Peyer's patch (tissue), 4 donors: ENCODE results near the gene SPAG6. TPM values are rescaled to one million over a fixed set of nuclear protein-coding genes. Genes with fewer than 3 reads are reported as not detected.

Source experiments
- DNase-seq, 3 donors: peaks; one replicate each; pipeline ENCODE4 v3.0.0-alpha.2; 2017 to 2019
- H3K27ac ChIP-seq, 4 donors: fragments of 200-600 bp; sonication (generic); one replicate each; pipeline ENCODE4 v1.5.1; 2016 to 2019
- H3K27me3 ChIP-seq, 2 donors: fragments of 200-600 bp; sonication (generic); one replicate each; pipeline ENCODE4 v1.5.1; 2019
- H3K36me3 ChIP-seq, 3 donors: fragments of 200-600 bp; sonication (generic); one replicate each; pipeline ENCODE4 v1.5.1; 2016 to 2019
- H3K4me1 ChIP-seq, 4 donors: fragments of 200-600 bp; sonication (generic); one replicate each; pipeline ENCODE4 v1.5.1; 2016 to 2019
- H3K4me3 ChIP-seq, 4 donors: fragments of 200-600 bp; sonication (generic); 1 replicate in 3 of 4; 2 replicates in 1 of 4; pipeline ENCODE4 v1.5.1; 2016 to 2019; ENCODE audit warnings: mild to moderate bottlenecking in 1 of 4
- H3K9me3 ChIP-seq, 4 donors: fragments of 200-600 bp; sonication (generic); one replicate each; pipeline ENCODE4 v1.5.1; 2016 to 2019; ENCODE audit warnings: mild to moderate bottlenecking in 1 of 4
- CTCF ChIP-seq, 6 experiments: fragments of 450-650 bp in 4 of 6; fragments of 200-600 bp in 2 of 6; sonication (generic) in 1 of 6; IDR thresholded peaks; one replicate each; pipeline ENCODE4 v1.5.1; 2017 to 2019; ENCODE audit warnings: antibody characterized with exemption in 6 of 6, mild to moderate bottlenecking in 3 of 6, moderate library complexity in 1 of 6
- POLR2A ChIP-seq, 2 donors: fragments of 450-650 bp; IDR thresholded peaks; one replicate each; pipeline ENCODE4 v1.5.1; 2017; ENCODE audit warnings: antibody characterized with exemption in 2 of 2, mild to moderate bottlenecking in 2 of 2, moderate library complexity in 2 of 2
- small RNA-seq, 2 donors: library from RNA; depleted of rRNA; stranded (forward); fragments of <200 nt; gene quantifications; one replicate each; pipeline ENCODE3, GENCODE V24; 2016
- total RNA-seq, 4 donors: library from RNA; depleted of rRNA; stranded (reverse); fragments of >200 nt; gene quantifications; one replicate each; pipeline ENCODE4 v1.1.0, GENCODE V29; 2016

The SPAG6 gene
- total RNA-seq, 4 donors from 2014 or later: not detected

GRCh38 chr10:22461891-22462290, 116.6 kb downstream of the SPAG6 start:
- no peaks in the 10 kb centered on the region for H3K27me3 ChIP-seq
- no peak for DNase-seq
- no peak overlapping the region for H3K27ac ChIP-seq
- no peak overlapping the region for H3K4me3 ChIP-seq
- no peak for TF ChIP-seq POLR2A (IDR thresholded peaks at IDR 0.05)
- no peak for TF ChIP-seq CTCF (IDR thresholded peaks at IDR 0.05)
- H3K36me3 ChIP-seq: no peaks in the 10 kb centered on the region
- H3K9me3 ChIP-seq: no peaks in the 10 kb centered on the region
- no peaks in the 10 kb centered on the region for H3K4me1 ChIP-seq

GRCh38 chr10:22463255-22463654, 118.0 kb downstream of the SPAG6 start:
- H3K4me3 ChIP-seq: no peak overlapping the region
- no peak for TF ChIP-seq CTCF (IDR thresholded peaks at IDR 0.05)
- no peak for TF ChIP-seq POLR2A (IDR thresholded peaks at IDR 0.05)
- H3K4me1 ChIP-seq: no peaks in the 10 kb centered on the region

DNA sequence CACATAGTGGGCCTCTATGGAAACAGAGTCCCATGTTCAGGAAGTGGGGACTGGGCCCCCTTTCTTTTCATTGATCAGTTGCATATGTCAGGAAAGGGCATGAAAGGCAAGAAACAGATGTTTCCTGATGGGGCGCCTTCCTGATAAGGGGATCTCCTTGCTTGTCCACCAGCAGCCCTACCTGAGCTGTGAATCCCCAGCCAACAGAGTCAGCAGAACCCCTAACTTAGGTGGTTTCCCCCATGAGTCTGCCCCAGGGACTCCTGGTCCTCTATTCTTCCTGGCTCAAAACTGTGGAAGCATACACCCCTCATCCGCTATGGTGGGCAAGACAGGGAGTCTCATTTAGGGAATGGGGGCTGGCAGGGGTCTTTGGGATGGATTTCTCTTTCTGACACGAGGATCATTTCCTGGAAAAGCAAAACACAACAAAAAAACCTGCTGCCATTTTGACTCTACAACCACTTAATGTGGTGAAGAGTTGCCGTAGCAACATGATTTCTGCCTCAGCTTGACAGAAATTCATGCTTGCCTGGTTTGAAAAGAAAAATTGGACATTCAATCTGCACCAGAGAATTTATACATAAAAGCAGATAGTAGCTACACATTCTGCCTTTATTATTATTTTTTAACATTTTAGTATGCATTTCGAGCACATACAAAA, 119.8 kb downstream of the SPAG6 start:
- DNase-seq: no peak
- TF ChIP-seq CTCF (IDR thresholded peaks at IDR 0.05) (no peak), POLR2A (IDR thresholded peaks at IDR 0.05) (no peak)
- H3K4me3 ChIP-seq: no peak overlapping the region
- H3K27ac ChIP-seq: no peak overlapping the region
- no peaks in the 10 kb centered on the region for H3K9me3 ChIP-seq
- H3K4me1 ChIP-seq: no peaks in the 10 kb centered on the region
- H3K27me3 ChIP-seq: no peaks in the 10 kb centered on the region
- H3K36me3 ChIP-seq: no peaks in the 10 kb centered on the region

More at GRCh38 chr10:22463255-22463654, 118.0 kb downstream of the SPAG6 start:
- H3K36me3 ChIP-seq: no peaks in the 10 kb centered on the region
- DNase-seq: no peak
- H3K9me3 ChIP-seq: no peaks in the 10 kb centered on the region
- H3K27ac ChIP-seq: no peak overlapping the region
- H3K27me3 ChIP-seq: no peaks in the 10 kb centered on the region

- Histone ChIP-seq H3K4me3 (no peak overlapping the region), H3K27me3 (no peaks in the 10 kb centered on the region), H3K4me1 (no peaks in the 10 kb centered on the region), H3K27ac (no peak overlapping the region), H3K9me3 (no peaks in the 10 kb centered on the region), H3K36me3 (no peaks in the 10 kb centered on the region)
- TF ChIP-seq CTCF (IDR thresholded peaks at IDR 0.05): no peak
- no peak for TF ChIP-seq POLR2A (IDR thresholded peaks at IDR 0.05)
- no peak for DNase-seq
Observed at GRCh38 chr10:22466763-22467334, 121.6 kb downstream of the SPAG6 start.

Small RNAs within 50 kb of the gene (small RNA-seq; reads per million reads assigned to genes)
- gene AL158211.3: 0 reads per million in 2 donors

Other genes starting within 250 kb of the SPAG6 start
- gene EBLN1, start 127.5 kb upstream of the SPAG6 start, total RNA-seq: not detected
- 100 to 1,000 TPM in 1 of 4 donors, 10 to 100 TPM in 3; 23.0 to 113 (median 36.6) TPM for gene COMMD3, start 29.1 kb upstream of the SPAG6 start, total RNA-seq
- gene BMI1, start 24.4 kb upstream of the SPAG6 start, total RNA-seq: 10 to 100 TPM; 15.6 to 47.9 (median 17.6) TPM